HG02798 (cell line): ENCODE data around the gene NPAS3.

Experiments
- ATAC-seq: cut with Tn5 transposase; IDR thresholded peaks from one replicate; pipeline ENCODE4 v1.9.1; 2021; ENCODE audit warnings: mild to moderate bottlenecking; ENCODE audit not compliant: unreplicated experiment, poor library complexity

NPAS3 gene

GRCh38 chr14:33357225-33358010 lies 418.7 kb downstream of the NPAS3 start:
- no peak for ATAC-seq

GRCh38 chr14:33359288-33359881 lies 420.7 kb downstream of the NPAS3 start:
- ATAC-seq, result no peak

GRCh38 chr14:33362934-33363333 lies 424.3 kb downstream of the NPAS3 start:
- ATAC-seq, result no peak

DNA sequence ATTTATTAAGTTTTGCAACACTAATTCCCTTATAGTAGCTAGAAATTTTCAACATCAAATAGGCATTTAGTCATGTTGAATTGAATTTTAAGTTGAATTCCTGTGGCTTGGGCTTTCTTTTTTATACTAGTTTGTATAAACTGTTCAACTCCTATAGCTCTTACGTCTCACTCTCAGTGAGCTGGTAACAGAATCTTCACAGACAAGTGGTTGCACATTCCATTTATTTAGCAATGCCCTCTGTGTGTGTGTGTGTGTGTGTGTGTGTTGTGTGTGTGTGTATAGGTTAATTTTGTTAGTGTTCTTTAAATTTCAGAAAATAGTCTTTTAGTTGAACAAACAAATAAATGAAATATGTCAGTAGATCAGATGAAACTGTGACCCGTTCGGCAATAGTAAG lies 425.0 kb downstream of the NPAS3 start:
- no peak for ATAC-seq

DNA sequence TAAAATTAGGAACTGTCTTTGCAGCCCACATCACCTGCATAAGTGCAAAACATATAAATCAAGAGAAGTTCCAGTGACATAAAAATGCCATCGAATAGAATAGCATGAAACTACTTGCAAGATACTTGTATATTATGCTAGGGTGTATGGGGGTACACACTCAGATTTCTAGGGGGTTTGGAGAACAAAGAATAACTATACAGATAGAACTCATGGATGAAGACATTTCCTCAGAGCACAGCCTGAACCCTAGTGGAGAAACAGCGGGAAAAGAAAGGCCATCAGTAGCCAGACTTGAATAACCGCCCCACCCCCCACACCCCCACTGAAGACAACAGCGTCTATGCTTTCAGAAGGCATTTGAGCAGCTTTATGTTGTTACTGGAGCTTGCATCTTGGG lies 425.8 kb downstream of the NPAS3 start:
- ATAC-seq, result no peak

DNA sequence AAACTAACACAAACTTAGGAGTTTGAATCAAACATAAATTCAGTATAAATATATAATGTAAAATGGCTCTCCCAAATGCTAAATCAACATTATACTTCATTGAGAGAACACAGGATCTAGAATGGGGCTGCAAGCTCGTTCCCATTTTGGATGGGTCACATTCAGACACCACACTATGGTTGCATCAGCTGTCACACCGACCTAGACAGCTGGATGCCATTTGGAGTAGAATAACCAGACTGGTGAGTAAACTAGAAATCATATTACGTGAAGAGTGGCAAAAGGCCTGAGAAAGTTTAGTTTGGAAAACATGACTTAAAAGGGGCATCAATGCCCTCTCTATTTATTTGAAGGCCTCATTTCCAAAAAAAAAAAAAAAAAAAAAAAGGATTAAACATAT lies 430.4 kb downstream of the NPAS3 start:
- ATAC-seq, result no peak

- peak; percentile 98 for ATAC-seq
Measured at GRCh38 chr14:33369972-33370371, 431.3 kb downstream of the NPAS3 start.

GRCh38 chr14:33370426-33370825 lies 431.7 kb downstream of the NPAS3 start:
- peak; percentile 5 for ATAC-seq

DNA sequence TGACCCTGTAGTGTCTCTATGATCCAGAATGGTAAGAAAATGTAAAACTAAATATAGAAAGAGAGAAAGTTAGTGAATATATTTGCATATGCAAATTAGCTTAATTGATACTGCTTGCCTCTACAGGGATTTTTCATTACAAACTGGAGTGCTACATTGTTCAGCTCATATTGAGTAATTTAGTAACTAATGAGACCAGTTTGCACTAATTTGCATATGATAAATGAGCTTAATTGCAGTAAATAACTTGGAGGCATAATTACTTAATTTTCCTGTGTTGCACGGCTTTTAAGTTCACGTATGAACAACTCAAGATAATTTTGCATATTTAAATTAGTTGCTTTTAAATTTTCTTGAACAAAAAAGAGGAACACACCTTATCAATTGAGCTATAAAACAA lies 436.5 kb downstream of the NPAS3 start:
- no peak for ATAC-seq

DNA sequence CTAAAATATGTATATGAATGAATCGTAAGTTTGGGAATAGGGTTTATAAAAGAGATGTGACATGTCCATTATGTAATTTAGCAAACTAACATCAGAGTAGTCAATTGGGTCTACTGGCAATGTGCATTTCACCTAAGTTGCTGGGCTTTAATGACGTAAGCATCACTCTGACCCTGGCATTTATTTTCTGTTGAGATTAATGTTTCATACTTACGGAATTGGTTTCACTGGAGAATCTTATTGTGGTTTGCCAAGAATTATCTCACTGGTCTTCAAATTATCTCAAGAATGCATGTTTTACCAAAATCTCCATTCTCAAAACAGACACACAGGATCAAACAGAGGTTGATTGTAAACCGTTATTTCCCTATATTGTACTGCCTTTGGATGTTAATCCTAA lies 437.1 kb downstream of the NPAS3 start:
- ATAC-seq, result no peak

- no peak for ATAC-seq
Measured at GRCh38 chr14:33376510-33376909, 437.8 kb downstream of the NPAS3 start.

- peak; percentile 79 for ATAC-seq
Measured at GRCh38 chr14:33377596-33378390, 439.1 kb downstream of the NPAS3 start.

DNA sequence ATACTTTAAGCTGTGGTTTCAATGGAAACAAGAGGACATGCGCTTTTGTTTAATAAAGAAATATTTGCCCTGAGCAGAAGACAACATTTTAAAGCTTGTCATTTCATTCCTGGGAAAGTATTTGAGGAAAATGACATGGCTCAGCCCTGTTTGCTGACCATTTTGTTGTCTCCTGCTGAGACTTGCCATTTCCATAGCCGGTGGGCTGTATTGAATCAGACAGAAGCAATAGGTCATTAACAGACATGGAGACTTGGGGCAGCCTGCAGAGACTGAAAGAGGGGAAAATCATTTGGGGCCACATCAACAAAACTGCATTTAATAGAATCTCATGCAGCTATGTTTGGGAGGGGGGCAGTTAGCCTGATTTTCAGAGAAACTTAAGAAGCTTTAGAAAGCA lies 443.0 kb downstream of the NPAS3 start:
- ATAC-seq, result no peak

DNA sequence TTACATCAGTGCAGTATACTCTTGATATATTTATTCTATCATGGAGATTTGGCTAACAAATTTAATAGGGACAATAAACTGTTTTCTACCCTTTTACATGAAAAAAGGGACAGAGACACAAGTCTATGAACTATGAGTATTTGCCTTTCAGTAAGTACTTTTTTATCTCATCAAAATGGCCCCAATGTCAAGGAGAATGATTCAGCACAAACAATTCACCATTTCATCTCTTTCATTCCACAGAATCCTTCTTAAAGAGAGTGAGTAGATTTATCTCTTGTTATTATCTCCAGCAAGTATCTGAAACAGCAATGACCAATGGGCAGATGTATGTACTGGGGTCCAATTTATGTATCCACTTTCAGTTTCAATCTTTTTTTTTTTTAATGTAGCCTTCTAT lies 447.5 kb downstream of the NPAS3 start:
- ATAC-seq, result no peak

DNA sequence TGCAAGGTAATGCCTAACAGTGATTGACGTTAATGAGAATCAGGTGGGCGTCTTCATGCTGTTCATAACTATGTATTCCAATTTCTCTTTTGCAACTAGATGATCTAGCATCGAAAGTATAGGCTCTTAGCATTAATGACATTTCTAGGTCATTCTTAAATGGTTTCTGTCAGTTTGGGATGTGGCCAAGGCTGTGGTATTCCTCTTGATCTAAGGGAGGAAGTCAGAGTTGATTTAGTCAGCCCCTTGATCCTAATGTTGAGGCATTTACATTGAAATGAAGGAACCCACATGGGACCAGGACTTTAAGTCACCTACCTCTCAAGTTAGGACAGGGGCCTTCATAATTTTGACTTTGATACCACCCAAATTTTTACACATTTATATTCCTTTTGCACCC lies 448.1 kb downstream of the NPAS3 start:
- no peak for ATAC-seq

GRCh38 chr14:33390335-33390734 lies 451.7 kb downstream of the NPAS3 start:
- no peak for ATAC-seq

- ATAC-seq, result no peak
Measured at GRCh38 chr14:33393231-33393894, 454.7 kb downstream of the NPAS3 start.

GRCh38 chr14:33393895-33394368 lies 455.3 kb downstream of the NPAS3 start:
- ATAC-seq, result no peak

DNA sequence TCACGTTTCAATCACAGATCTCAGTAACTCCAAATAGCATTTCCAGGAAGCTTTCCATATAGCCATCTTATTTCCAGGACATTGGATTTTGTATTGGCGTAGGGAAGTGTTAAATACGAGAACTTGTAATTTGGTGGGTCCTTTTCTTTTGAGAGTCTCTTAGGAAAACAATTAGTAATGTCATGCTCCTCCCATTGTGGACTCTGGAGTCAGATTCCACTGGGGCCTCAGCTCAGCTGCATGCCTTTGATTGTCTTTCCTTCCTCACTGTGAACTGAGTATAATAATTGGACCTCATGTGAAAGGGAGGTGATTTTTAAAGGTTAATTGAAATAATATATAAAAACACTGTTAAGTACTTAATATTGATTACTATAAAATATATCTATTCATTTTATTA lies 462.6 kb downstream of the NPAS3 start:
- no peak for ATAC-seq

GRCh38 chr14:33402604-33403003 lies 463.9 kb downstream of the NPAS3 start:
- ATAC-seq, result no peak

DNA sequence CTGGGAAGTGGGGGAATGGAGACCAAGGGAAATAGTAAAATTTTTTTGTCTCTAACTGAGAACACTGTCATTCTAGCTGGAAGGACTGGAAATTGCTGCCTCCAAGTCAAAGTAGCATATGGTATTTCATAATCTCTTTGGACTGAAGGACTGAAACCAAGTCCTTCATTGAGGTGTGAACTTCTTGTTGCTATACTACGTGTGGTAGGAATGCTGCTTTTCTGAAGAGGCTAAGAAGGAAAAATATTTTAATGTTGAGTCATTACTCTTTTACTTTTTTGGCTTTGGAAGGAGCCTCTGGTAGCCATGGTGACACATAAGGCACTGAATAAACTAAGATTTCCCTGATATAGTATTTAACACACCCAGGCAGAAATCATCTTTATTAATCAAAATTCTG lies 465.4 kb downstream of the NPAS3 start:
- ATAC-seq, result no peak
